Measurements from ENCODE around the gene CDK8.
"Not testable (repeated sequence)": the region's sequence is repeated elsewhere in the genome, so short reads cannot be mapped to it uniquely, and the experiment has no call there.

Gene CDK8

DNA sequence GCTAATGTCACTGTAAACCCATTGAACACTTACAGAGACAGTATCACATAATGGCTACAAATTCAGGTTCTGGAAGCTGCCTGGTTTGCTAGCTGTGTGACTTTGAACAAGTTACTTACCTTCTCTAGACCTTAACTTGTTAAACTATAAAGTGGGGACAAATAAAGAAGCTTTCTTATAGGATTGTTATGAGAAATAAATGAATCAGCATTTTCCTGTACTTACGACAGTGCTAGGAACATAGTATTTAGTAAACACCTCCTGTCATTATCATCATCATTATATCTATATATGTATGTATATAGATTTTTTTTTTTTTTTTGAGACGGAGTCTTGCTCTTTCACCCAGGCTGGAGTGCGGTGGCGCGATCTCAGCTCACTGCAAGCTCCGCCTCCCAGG, 54.9 kb downstream of the CDK8 start:
- H3K4me1 ChIP-seq (ENCODE audit: insufficient read depth, low read length, severe bottlenecking), result no peaks in the 10 kb centered on the region
- H3K79me2 ChIP-seq (ENCODE audit: insufficient read depth, low read length), result no peaks in the 10 kb centered on the region
- no peak overlapping the region for H3K4me2 ChIP-seq (ENCODE audit: low read length)
- H3K9me2 ChIP-seq (ENCODE audit: low read depth, low read length), result no peaks in the 10 kb centered on the region
- H3K9ac ChIP-seq (ENCODE audit: low read length), result no peak overlapping the region
- no peaks in the 10 kb centered on the region for H3K9me3 ChIP-seq (ENCODE audit: low read length)
- no peak overlapping the region for H3K27ac ChIP-seq (ENCODE audit: low read depth, low read length, poor library complexity, severe bottlenecking)
- no peak overlapping the region for H3K4me3 ChIP-seq (ENCODE audit: low read depth, low read length, poor library complexity, severe bottlenecking)
- no peaks in the 10 kb centered on the region for H4K20me1 ChIP-seq (ENCODE audit: insufficient read depth, low read length)
- no peaks in the 10 kb centered on the region for H3F3A ChIP-seq (ENCODE audit: insufficient read depth, low read length)
- H3K27me3 ChIP-seq (ENCODE audit: insufficient read depth, low read length), result no peaks in the 10 kb centered on the region
- TF ChIP-seq EZH2 (IDR thresholded peaks at IDR 0.05; ENCODE audit: borderline replicate concordance, low read length) (no peak), CTCF (IDR thresholded peaks at IDR 0.05; ENCODE audit: low read length) (no peak)
- no peak overlapping the region for H2AFZ ChIP-seq (ENCODE audit: low read length)
- no peaks in the 10 kb centered on the region for H3K36me3 ChIP-seq (ENCODE audit: insufficient read depth, low read length)

- no peaks in the 10 kb centered on the region for H3F3A ChIP-seq (ENCODE audit: insufficient read depth, low read length)
- no peaks in the 10 kb centered on the region for H3K79me2 ChIP-seq (ENCODE audit: insufficient read depth, low read length)
- no peak overlapping the region for H3K4me2 ChIP-seq (ENCODE audit: low read length)
- no peaks in the 10 kb centered on the region for H3K9me3 ChIP-seq (ENCODE audit: low read length)
- TF ChIP-seq EZH2 (IDR thresholded peaks at IDR 0.05; ENCODE audit: borderline replicate concordance, low read length) (no peak), CTCF (IDR thresholded peaks at IDR 0.05; ENCODE audit: low read length) (no peak)
- H3K9me2 ChIP-seq (ENCODE audit: low read depth, low read length), result no peaks in the 10 kb centered on the region
- H3K4me1 ChIP-seq (ENCODE audit: insufficient read depth, low read length, severe bottlenecking), result no peaks in the 10 kb centered on the region
- no peak overlapping the region for H3K4me3 ChIP-seq (ENCODE audit: low read depth, low read length, poor library complexity, severe bottlenecking)
- H3K27me3 ChIP-seq (ENCODE audit: insufficient read depth, low read length), result no peaks in the 10 kb centered on the region
- no peaks in the 10 kb centered on the region; the same call in 1 of the 2 replicates for H4K20me1 ChIP-seq (ENCODE audit: insufficient read depth, low read length)
- no peak overlapping the region for H3K9ac ChIP-seq (ENCODE audit: low read length)
- no peak overlapping the region for H2AFZ ChIP-seq (ENCODE audit: low read length)
- H3K27ac ChIP-seq (ENCODE audit: low read depth, low read length, poor library complexity, severe bottlenecking), result no peak overlapping the region
- no peaks in the 10 kb centered on the region for H3K36me3 ChIP-seq (ENCODE audit: insufficient read depth, low read length)
Observed at GRCh38 chr13:26310003-26310402, 56.1 kb downstream of the CDK8 start.

- Histone ChIP-seq H3F3A (ENCODE audit: insufficient read depth, low read length) (no peaks in the 10 kb centered on the region), H3K4me1 (ENCODE audit: insufficient read depth, low read length, severe bottlenecking) (no peaks in the 10 kb centered on the region), H3K9ac (ENCODE audit: low read length) (no peak overlapping the region), H3K4me2 (ENCODE audit: low read length) (no peak overlapping the region), H3K27ac (ENCODE audit: low read depth, low read length, poor library complexity, severe bottlenecking) (no peak overlapping the region), H3K36me3 (ENCODE audit: insufficient read depth, low read length) (no peaks in the 10 kb centered on the region), H2AFZ (ENCODE audit: low read length) (no peak overlapping the region), H3K9me3 (ENCODE audit: low read length) (no peaks in the 10 kb centered on the region), H4K20me1 (ENCODE audit: insufficient read depth, low read length) (no peaks in the 10 kb centered on the region; the same call in 1 of the 2 replicates), H3K27me3 (ENCODE audit: insufficient read depth, low read length) (no peaks in the 10 kb centered on the region), H3K9me2 (ENCODE audit: low read depth, low read length) (no peaks in the 10 kb centered on the region), H3K79me2 (ENCODE audit: insufficient read depth, low read length) (no peaks in the 10 kb centered on the region), H3K4me3 (ENCODE audit: low read depth, low read length, poor library complexity, severe bottlenecking) (no peak overlapping the region)
- TF ChIP-seq EZH2 (IDR thresholded peaks at IDR 0.05; ENCODE audit: borderline replicate concordance, low read length) (no peak), CTCF (IDR thresholded peaks at IDR 0.05; ENCODE audit: low read length) (no peak)
Observed at GRCh38 chr13:26310470-26310869, 56.5 kb downstream of the CDK8 start.

GRCh38 chr13:26312019-26312418, 58.1 kb downstream of the CDK8 start:
- not testable (repeated sequence) for H3K4me3 ChIP-seq (ENCODE audit: low read depth, low read length, poor library complexity, severe bottlenecking); H3K9ac ChIP-seq (ENCODE audit: low read length); H3K9me2 ChIP-seq (ENCODE audit: low read depth, low read length); H3K4me2 ChIP-seq (ENCODE audit: low read length); H2AFZ ChIP-seq (ENCODE audit: low read length); H4K20me1 ChIP-seq (ENCODE audit: insufficient read depth, low read length); H3K79me2 ChIP-seq (ENCODE audit: insufficient read depth, low read length); H3K27ac ChIP-seq (ENCODE audit: low read depth, low read length, poor library complexity, severe bottlenecking); H3K27me3 ChIP-seq (ENCODE audit: insufficient read depth, low read length); H3F3A ChIP-seq (ENCODE audit: insufficient read depth, low read length); H3K4me1 ChIP-seq (ENCODE audit: insufficient read depth, low read length, severe bottlenecking); H3K9me3 ChIP-seq (ENCODE audit: low read length); H3K36me3 ChIP-seq (ENCODE audit: insufficient read depth, low read length)

DNA sequence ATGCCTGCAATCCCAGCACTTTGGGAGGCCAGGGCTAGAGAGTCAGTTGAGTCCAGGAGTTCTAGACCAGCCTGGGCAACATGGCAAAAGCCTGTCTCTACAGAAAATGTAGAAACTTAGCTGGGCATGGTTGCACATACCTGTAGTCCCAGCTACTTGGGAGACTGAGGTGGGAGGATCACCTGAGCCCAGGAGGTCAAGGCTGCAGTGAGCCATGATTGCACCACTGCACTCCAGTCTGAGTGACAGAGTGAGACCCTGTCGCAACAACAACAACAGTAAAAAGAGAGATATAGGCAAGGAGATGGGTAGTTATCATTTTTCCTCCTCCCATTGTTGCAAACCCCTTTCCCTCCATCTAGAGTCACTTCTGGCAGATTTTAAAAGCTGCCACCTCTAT, 62.2 kb downstream of the CDK8 start:
- not testable (repeated sequence) for H2AFZ ChIP-seq (ENCODE audit: low read length); H4K20me1 ChIP-seq (ENCODE audit: insufficient read depth, low read length); H3K4me1 ChIP-seq (ENCODE audit: insufficient read depth, low read length, severe bottlenecking); H3K4me3 ChIP-seq (ENCODE audit: low read depth, low read length, poor library complexity, severe bottlenecking); H3K9me2 ChIP-seq (ENCODE audit: low read depth, low read length); H3K9me3 ChIP-seq (ENCODE audit: low read length); H3K79me2 ChIP-seq (ENCODE audit: insufficient read depth, low read length); H3K9ac ChIP-seq (ENCODE audit: low read length); H3K4me2 ChIP-seq (ENCODE audit: low read length); H3F3A ChIP-seq (ENCODE audit: insufficient read depth, low read length); H3K27me3 ChIP-seq (ENCODE audit: insufficient read depth, low read length); H3K36me3 ChIP-seq (ENCODE audit: insufficient read depth, low read length); H3K27ac ChIP-seq (ENCODE audit: low read depth, low read length, poor library complexity, severe bottlenecking)
